ENCODE results near the gene SNAP91. TPM values are rescaled to one million over a fixed set of nuclear protein-coding genes. Genes with fewer than 3 reads are reported as not detected.

Gene SNAP91
- total and polyA plus RNA-seq, 2 donors (not counting 3 experiments of a cell fraction or from before 2014, with no cell fraction given), result 1.3 to 1.5 TPM

DNA sequence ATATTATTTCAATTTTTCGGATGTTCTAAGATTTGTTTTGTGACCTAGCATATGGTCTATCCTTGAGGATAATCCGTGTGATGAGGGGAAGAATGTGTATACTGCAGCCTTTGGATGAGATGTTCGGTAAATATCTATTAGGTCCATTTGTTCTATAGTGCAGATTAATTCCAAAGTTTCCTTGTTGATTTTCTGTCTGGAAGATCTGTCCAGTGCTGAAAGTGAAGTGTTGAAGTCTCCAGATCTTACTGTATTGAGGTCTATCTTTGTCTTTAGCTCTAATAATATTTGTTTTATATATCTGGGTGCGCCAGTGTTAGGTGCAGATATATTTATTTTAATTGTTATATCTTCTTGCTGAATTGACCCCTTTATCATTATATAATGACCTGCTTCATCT, 32.2 kb upstream of the SNAP91 start:
- TF ChIP-seq JUN (IDR thresholded peaks at IDR 0.05; ENCODE audit: borderline replicate concordance, insufficient read depth, insufficient read length, low read depth), result no peak
- no peak for TF ChIP-seq POLR2A (IDR thresholded peaks at IDR 0.05; ENCODE audit: low read depth, low read length)
- no peak for TF ChIP-seq GATA2 (IDR thresholded peaks at IDR 0.05; ENCODE audit: insufficient read depth, insufficient read length, low read depth, low read length)
- TF ChIP-seq MYC (IDR thresholded peaks at IDR 0.05; ENCODE audit: low read depth, low read length), result no peak
- no peak for TF ChIP-seq FOS (IDR thresholded peaks at IDR 0.05; ENCODE audit: borderline replicate concordance, insufficient read depth, low read length)
- TF ChIP-seq EZH2 (IDR thresholded peaks at IDR 0.05; ENCODE audit: borderline replicate concordance, low read depth, low read length, severe bottlenecking), result no peak
- no peak for TF ChIP-seq POLR2AphosphoS5 (IDR thresholded peaks at IDR 0.05; ENCODE audit: insufficient read depth, low read depth, low read length)
- TF ChIP-seq MAX (IDR thresholded peaks at IDR 0.05; ENCODE audit: insufficient read depth, insufficient read length), result no peak
- TF ChIP-seq, protein P1, sequence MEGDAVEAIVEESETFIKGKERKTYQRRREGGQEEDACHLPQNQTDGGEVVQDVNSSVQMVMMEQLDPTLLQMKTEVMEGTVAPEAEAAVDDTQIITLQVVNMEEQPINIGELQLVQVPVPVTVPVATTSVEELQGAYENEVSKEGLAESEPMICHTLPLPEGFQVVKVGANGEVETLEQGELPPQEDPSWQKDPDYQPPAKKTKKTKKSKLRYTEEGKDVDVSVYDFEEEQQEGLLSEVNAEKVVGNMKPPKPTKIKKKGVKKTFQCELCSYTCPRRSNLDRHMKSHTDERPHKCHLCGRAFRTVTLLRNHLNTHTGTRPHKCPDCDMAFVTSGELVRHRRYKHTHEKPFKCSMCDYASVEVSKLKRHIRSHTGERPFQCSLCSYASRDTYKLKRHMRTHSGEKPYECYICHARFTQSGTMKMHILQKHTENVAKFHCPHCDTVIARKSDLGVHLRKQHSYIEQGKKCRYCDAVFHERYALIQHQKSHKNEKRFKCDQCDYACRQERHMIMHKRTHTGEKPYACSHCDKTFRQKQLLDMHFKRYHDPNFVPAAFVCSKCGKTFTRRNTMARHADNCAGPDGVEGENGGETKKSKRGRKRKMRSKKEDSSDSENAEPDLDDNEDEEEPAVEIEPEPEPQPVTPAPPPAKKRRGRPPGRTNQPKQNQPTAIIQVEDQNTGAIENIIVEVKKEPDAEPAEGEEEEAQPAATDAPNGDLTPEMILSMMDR (IDR thresholded peaks at IDR 0.05; ENCODE audit: extremely low read depth in 1 of 2, insufficient read depth in 1 of 2, low read depth in 1 of 2, low read length in 2 of 2), result no peak
- POLR2A ChIA-PET, result no interaction called here

More for the DNA sequence above, 32.2 kb upstream of the SNAP91 start:
- no peak for DNase-seq (ENCODE audit: low read depth, low spot score)
- intact Hi-C loops (cut with micrococcal nuclease) (no loop called here), dilution Hi-C loops (cut with MboI; ENCODE audit: extremely low pct_ligation_motif_present, low sequenced_read_pairs) (no loop called here)
- BruUV-seq (replicated peaks), result no TSS peak
- no peaks in the 10 kb centered on the region for H3K79me2 ChIP-seq (ENCODE audit: control insufficient read depth, insufficient read depth, low read length)
- no peak for FAIRE-seq
- H3K4me3 ChIP-seq (replicated peaks in 1 of 3; ENCODE audit: insufficient read depth in 1 of 3, low read depth in 1 of 3, low read length in 3 of 3), result no peak overlapping the region
- H3K27ac ChIP-seq (ENCODE audit: insufficient read depth, low read depth, low read length), result no peak overlapping the region
- no peaks in the 10 kb centered on the region for H3K9me1 ChIP-seq (replicated peaks; ENCODE audit: control insufficient read depth, extremely low read depth, insufficient read depth, low read length)
- no peak overlapping the region for H3K4me2 ChIP-seq (ENCODE audit: insufficient read depth, low read length)
- CTCF ChIA-PET, result no interaction called here
- no peaks in the 10 kb centered on the region for H3K4me1 ChIP-seq (ENCODE audit: control insufficient read depth, extremely low read depth, insufficient read depth, low read length)
- no peak overlapping the region for H2AFZ ChIP-seq (ENCODE audit: low read depth, low read length)
- no peaks in the 10 kb centered on the region for H3K36me3 ChIP-seq (ENCODE audit: control insufficient read depth in 2 of 2, extremely low read depth in 1 of 2, insufficient read depth in 2 of 2, low read length in 2 of 2)
- H4K20me1 ChIP-seq (replicated peaks; ENCODE audit: control insufficient read depth, extremely low read depth, insufficient read depth, low read length), result no peaks in the 10 kb centered on the region
- H3K27me3 ChIP-seq (ENCODE audit: control insufficient read depth in 2 of 2, insufficient read depth in 2 of 2, low read length in 2 of 2), result no peaks in the 10 kb centered on the region
- H3K9me3 ChIP-seq (replicated peaks; ENCODE audit: control insufficient read depth, insufficient read depth, low read length), result no peaks in the 10 kb centered on the region
- H3K9ac ChIP-seq (replicated peaks; ENCODE audit: extremely low read depth, insufficient read depth, low read length), result no peak overlapping the region
